ENCODE results near the gene SULT1A3.

The SULT1A3 gene

GRCh38 chr16:30179195-30179594 lies 19.9 kb upstream of the SULT1A3 start:
- Histone ChIP-seq H3K4me3 (ENCODE audit: low read length) (no peak overlapping the region), H3K9ac (ENCODE audit: low read depth, low read length) (no peak overlapping the region), H3K27me3 (ENCODE audit: control insufficient read depth, insufficient read depth, low read length) (no peaks in the 10 kb centered on the region), H3K4me2 (ENCODE audit: low read length) (no peak overlapping the region), H3K36me3 (ENCODE audit: insufficient read depth, low read length) (no peaks in the 10 kb centered on the region), H3K9me3 (replicated peaks; ENCODE audit: low read length) (no peaks in the 10 kb centered on the region), H3K4me1 (ENCODE audit: control insufficient read depth, insufficient read depth, low read length) (peaks cover 12% of the 10 kb centered on the region)

DNA sequence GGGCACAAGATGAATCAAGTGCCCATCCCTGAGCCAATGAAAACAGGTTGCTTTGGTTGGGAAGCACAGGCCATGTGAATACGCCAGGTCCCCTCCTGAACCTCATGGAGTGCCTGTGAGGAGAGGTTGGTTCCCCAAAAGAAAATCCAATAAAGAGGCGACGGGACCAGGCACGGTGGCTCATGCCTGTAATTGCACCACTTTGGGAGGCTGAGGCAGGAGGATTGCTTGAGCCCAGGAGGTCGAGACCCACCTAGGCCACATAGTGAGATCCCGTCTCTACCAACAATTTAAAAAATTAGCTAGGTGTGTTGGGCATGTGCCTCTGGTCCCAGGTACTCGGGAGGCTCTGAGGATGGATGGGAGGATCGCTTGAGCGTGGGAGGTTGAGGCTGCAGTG lies 19.1 kb upstream of the SULT1A3 start:
- Histone ChIP-seq H3K9me3 (replicated peaks; ENCODE audit: low read length) (no peaks in the 10 kb centered on the region), H3K9ac (ENCODE audit: low read depth, low read length) (no peak overlapping the region), H3K27me3 (ENCODE audit: control insufficient read depth, insufficient read depth, low read length) (no peaks in the 10 kb centered on the region), H3K4me2 (ENCODE audit: low read length) (no peak overlapping the region), H3K36me3 (ENCODE audit: insufficient read depth, low read length) (no peaks in the 10 kb centered on the region), H3K4me1 (ENCODE audit: control insufficient read depth, insufficient read depth, low read length) (peaks cover 15% of the 10 kb centered on the region), H3K4me3 (ENCODE audit: low read length) (no peak overlapping the region)

DNA sequence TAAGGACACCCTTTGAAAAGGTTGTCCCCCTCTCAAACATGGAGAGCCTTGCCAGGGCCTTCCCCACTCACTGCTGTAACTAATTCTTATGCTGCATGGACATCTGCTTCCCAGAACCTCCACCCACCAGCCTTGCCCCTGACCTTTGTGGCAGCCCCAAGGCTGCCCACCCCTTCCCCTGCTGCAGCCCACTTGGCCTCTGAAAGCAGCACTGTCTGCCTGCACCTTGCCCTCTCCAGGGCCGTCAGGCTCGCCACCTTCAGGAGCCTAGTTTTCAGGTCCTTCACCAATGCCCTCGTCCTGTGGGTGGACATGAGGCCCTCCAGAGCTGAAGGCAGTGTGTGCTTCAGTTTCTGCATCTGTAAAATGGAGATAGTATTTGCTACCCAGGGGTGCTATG lies 18.3 kb upstream of the SULT1A3 start:
- Histone ChIP-seq H3K27me3 (ENCODE audit: control insufficient read depth, insufficient read depth, low read length) (no peaks in the 10 kb centered on the region), H3K9ac (ENCODE audit: low read depth, low read length) (no peak overlapping the region), H3K4me1 (ENCODE audit: control insufficient read depth, insufficient read depth, low read length) (peaks cover 15% of the 10 kb centered on the region), H3K4me2 (ENCODE audit: low read length) (no peak overlapping the region), H3K36me3 (ENCODE audit: insufficient read depth, low read length) (no peaks in the 10 kb centered on the region), H3K9me3 (replicated peaks; ENCODE audit: low read length) (no peaks in the 10 kb centered on the region), H3K4me3 (ENCODE audit: low read length) (no peak overlapping the region)

DNA sequence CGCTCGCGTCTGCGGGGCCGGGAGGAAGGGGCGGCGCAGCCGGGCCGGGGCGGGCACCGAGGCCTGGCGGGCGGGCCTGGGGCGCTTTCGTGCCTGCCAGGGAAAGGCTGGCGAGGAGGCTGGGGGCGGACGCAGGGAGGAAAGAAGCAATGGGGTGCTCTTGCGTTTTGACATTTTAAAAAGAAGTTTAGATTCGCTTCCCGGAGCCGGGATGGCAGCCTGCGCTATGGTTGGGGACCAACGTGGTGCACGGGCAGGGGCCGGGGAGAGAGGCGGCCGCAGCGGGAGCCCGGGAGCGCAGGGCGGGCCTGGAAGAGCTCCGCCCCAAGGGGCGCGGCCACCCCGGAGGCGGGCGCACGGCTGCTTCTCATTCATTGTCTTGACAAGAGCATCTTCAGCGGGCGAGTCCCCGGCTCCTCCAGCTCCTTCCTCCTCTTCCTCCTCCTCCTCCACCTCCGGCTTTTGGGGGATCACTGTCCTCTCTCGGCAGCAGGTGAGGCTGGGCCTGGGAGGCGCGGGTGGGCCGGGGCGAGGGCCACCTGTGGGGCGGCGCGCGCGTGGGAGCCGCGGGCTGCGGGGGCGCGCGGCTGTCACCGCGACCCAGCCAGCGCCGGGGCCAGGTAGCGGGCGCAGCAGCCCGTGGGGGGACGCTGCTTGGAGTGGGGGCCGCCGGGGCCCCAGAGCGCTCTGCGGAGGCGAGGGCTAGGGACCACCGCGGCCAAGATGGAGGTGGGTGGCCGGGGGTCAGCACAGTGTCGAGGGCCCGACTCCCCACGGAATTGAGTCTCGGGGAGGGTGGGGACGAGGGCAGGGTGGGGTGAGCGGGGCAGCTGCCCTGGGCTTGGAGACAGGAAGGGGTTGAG lies 15.6 kb upstream of the SULT1A3 start, which contains the start of gene CORO1A:
Gene CORO1A, plus strand, starts transcription at position 370 of the 863 bp plus-strand sequence. CDS start 1,608 bp downstream, outside the sequence.
- Histone ChIP-seq H3K9me3 (replicated peaks; ENCODE audit: low read length) (no peaks in the 10 kb centered on the region), H3K4me1 (ENCODE audit: control insufficient read depth, insufficient read depth, low read length) (peaks cover 15% of the 10 kb centered on the region), H3K36me3 (ENCODE audit: insufficient read depth, low read length) (peaks cover 10% of the 10 kb centered on the region), H3K9ac (ENCODE audit: low read depth, low read length) (peak within 1 kb of the TSS; percentile 77), H3K4me2 (ENCODE audit: low read length) (peak within 1 kb of the TSS; percentile 99), H3K4me3 (ENCODE audit: low read length) (peak within 1 kb of the TSS; percentile 81), H3K27me3 (ENCODE audit: control insufficient read depth, insufficient read depth, low read length) (no peaks in the 10 kb centered on the region)

DNA sequence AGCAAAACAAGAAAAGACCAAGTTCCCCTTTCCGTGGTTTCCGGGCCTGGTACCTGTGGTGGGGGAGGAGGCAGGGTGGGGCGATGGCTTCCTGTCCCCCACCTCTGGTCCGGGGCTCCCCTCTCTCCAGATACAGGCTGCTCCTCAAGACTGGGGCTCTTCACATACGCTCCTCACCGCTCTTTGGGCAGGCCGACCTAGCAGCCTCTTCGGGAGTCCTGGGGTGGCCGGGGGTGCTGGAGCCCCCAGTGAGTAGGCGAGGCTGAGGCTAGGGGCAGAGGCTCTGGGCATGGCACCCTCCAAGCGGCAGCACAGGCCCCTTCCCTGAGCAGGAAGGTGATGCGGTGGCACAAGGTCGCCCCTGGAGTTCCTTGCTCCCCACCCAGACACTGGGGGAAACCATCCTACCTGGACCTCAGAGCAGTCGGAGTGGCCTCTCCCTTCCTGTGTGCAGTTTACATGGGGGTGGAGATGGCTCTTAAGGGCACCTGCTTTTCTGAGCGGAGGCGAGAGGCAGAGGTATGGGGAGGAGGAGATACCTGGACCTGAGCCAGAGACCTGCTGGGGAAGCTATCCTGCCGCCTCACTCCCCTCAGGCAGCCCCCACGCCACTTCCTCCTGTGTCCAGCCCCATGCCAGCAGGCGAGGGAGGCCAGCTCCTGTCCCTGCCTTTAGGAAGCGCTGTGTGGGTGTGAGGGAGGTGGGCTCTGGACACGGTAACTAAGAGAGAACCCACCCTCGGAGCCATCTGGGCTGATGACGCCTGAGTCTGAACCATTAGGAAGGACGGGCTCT lies 14.8 kb upstream of the SULT1A3 start:
- no peaks in the 10 kb centered on the region for H3K27me3 ChIP-seq (ENCODE audit: control insufficient read depth, insufficient read depth, low read length)
- peak overlapping the region; percentile 99 for H3K4me2 ChIP-seq (ENCODE audit: low read length)
- peak overlapping the region; percentile 77 for H3K9ac ChIP-seq (ENCODE audit: low read depth, low read length)
- H3K4me3 ChIP-seq (ENCODE audit: low read length) = peak overlapping the region; percentile 81
- H3K36me3 ChIP-seq (ENCODE audit: insufficient read depth, low read length) = peaks cover 10% of the 10 kb centered on the region
- peaks cover 15% of the 10 kb centered on the region for H3K4me1 ChIP-seq (ENCODE audit: control insufficient read depth, insufficient read depth, low read length)
- H3K9me3 ChIP-seq (replicated peaks; ENCODE audit: low read length) = no peaks in the 10 kb centered on the region

DNA sequence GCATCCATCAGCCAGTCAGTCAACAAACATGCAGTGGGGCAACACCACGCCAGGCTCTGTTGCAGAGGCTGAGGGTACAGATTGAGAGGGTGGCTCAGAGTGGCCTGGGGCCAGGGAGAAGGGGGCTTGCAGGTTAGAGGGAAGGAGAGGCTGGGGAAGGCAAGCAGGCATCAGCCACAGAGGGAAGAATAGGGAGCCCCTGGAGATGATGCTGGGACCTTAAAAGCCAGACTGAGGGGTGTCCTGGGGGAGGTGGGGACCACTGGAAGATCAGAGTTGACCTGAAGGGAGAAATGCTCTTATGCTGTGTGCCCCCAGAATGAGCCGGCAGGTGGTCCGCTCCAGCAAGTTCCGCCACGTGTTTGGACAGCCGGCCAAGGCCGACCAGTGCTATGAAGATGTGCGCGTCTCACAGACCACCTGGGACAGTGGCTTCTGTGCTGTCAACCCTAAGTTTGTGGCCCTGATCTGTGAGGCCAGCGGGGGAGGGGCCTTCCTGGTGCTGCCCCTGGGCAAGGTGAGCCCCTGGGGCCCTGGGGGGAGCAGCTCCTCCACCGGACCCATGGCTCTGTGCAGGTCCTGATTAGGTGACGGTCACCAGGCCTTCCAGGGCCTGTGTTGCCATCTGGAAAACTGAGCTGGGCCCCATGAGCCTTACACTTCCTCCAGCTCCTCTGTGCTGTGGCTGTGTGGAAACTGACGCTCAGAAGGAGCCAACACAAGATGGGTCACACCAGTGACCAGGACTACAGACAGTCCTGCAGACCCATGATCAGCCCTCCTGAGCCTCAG lies 14.0 kb upstream of the SULT1A3 start:
- peaks cover 15% of the 10 kb centered on the region for H3K4me1 ChIP-seq (ENCODE audit: control insufficient read depth, insufficient read depth, low read length)
- H3K4me2 ChIP-seq (ENCODE audit: low read length) = no peak overlapping the region
- no peaks in the 10 kb centered on the region for H3K9me3 ChIP-seq (replicated peaks; ENCODE audit: low read length)
- H3K4me3 ChIP-seq (ENCODE audit: low read length) = no peak overlapping the region
- H3K9ac ChIP-seq (ENCODE audit: low read depth, low read length) = no peak overlapping the region
- no peaks in the 10 kb centered on the region for H3K27me3 ChIP-seq (ENCODE audit: control insufficient read depth, insufficient read depth, low read length)
- peaks cover 10% of the 10 kb centered on the region for H3K36me3 ChIP-seq (ENCODE audit: insufficient read depth, low read length)

GRCh38 chr16:30185683-30186421 lies 13.2 kb upstream of the SULT1A3 start:
- Histone ChIP-seq H3K4me1 (ENCODE audit: control insufficient read depth, insufficient read depth, low read length) (peaks cover 15% of the 10 kb centered on the region), H3K36me3 (ENCODE audit: insufficient read depth, low read length) (peaks cover 10% of the 10 kb centered on the region), H3K4me3 (ENCODE audit: low read length) (no peak overlapping the region), H3K9me3 (replicated peaks; ENCODE audit: low read length) (no peaks in the 10 kb centered on the region), H3K4me2 (ENCODE audit: low read length) (no peak overlapping the region), H3K9ac (ENCODE audit: low read depth, low read length) (no peak overlapping the region), H3K27me3 (ENCODE audit: control insufficient read depth, insufficient read depth, low read length) (no peaks in the 10 kb centered on the region)

GRCh38 chr16:30186444-30186781 lies 12.6 kb upstream of the SULT1A3 start:
- H3K4me2 ChIP-seq (ENCODE audit: low read length) = no peak overlapping the region
- H3K9me3 ChIP-seq (replicated peaks; ENCODE audit: low read length) = no peaks in the 10 kb centered on the region
- no peaks in the 10 kb centered on the region for H3K27me3 ChIP-seq (ENCODE audit: control insufficient read depth, insufficient read depth, low read length)
- peaks cover 15% of the 10 kb centered on the region for H3K4me1 ChIP-seq (ENCODE audit: control insufficient read depth, insufficient read depth, low read length)
- no peak overlapping the region for H3K4me3 ChIP-seq (ENCODE audit: low read length)
- no peak overlapping the region for H3K9ac ChIP-seq (ENCODE audit: low read depth, low read length)
- H3K36me3 ChIP-seq (ENCODE audit: insufficient read depth, low read length) = peaks cover 10% of the 10 kb centered on the region

DNA sequence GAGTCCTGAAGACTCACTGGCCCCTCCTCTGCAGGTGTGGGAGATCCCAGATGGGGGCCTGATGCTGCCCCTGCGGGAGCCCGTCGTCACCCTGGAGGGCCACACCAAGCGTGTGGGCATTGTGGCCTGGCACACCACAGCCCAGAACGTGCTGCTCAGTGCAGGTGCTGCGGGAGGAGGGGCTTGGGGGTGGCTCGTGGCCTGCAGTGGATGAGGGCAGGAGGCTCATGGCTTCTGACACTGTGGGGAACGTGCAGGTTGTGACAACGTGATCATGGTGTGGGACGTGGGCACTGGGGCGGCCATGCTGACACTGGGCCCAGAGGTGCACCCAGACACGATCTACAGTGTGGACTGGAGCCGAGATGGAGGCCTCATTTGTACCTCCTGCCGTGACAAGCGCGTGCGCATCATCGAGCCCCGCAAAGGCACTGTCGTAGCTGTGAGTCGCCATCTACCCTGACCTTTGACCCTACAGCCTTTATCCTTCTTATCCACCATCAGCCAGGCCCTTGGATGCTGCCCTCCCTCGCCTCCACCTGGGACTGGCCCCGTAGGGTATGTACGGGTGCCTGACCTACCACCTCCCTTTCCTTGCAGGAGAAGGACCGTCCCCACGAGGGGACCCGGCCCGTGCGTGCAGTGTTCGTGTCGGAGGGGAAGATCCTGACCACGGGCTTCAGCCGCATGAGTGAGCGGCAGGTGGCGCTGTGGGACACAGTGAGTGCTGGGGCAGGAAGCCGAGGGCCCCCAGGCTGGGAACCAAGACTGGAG lies 12.1 kb upstream of the SULT1A3 start:
- peaks cover 10% of the 10 kb centered on the region for H3K36me3 ChIP-seq (ENCODE audit: insufficient read depth, low read length)
- no peaks in the 10 kb centered on the region for H3K9me3 ChIP-seq (replicated peaks; ENCODE audit: low read length)
- H3K4me3 ChIP-seq (ENCODE audit: low read length) = no peak overlapping the region
- H3K9ac ChIP-seq (ENCODE audit: low read depth, low read length) = no peak overlapping the region
- H3K4me1 ChIP-seq (ENCODE audit: control insufficient read depth, insufficient read depth, low read length) = peaks cover 15% of the 10 kb centered on the region
- H3K4me2 ChIP-seq (ENCODE audit: low read length) = no peak overlapping the region
- no peaks in the 10 kb centered on the region for H3K27me3 ChIP-seq (ENCODE audit: control insufficient read depth, insufficient read depth, low read length)

GRCh38 chr16:30187556-30187865 lies 11.5 kb upstream of the SULT1A3 start:
- no peak overlapping the region for H3K4me3 ChIP-seq (ENCODE audit: low read length)
- no peak overlapping the region for H3K4me2 ChIP-seq (ENCODE audit: low read length)
- H3K9me3 ChIP-seq (replicated peaks; ENCODE audit: low read length) = no peaks in the 10 kb centered on the region
- H3K4me1 ChIP-seq (ENCODE audit: control insufficient read depth, insufficient read depth, low read length) = peaks cover 14% of the 10 kb centered on the region
- H3K9ac ChIP-seq (ENCODE audit: low read depth, low read length) = no peak overlapping the region
- peaks cover 10% of the 10 kb centered on the region for H3K36me3 ChIP-seq (ENCODE audit: insufficient read depth, low read length)
- H3K27me3 ChIP-seq (ENCODE audit: control insufficient read depth, insufficient read depth, low read length) = no peaks in the 10 kb centered on the region

Data from skeletal muscle satellite cell (primary cell).